Heart left ventricle (tissue), 16 donors: ENCODE data around the gene TRPV3. TPM values are rescaled to one million over a fixed set of nuclear protein-coding genes. Genes with fewer than 3 reads are reported as not detected.

Source experiments
- ATAC-seq, 4 donors: fragments of 200-7000 bp; cut with Tn5 transposase; one replicate each; pipeline ENCODE4 v1.9.1; 2020 to 2022; ENCODE audit warnings: moderate library complexity in 4 of 4, mild to moderate bottlenecking in 3 of 4, moderate number of reproducible peaks in 1 of 4
- DNase-seq, 5 donors: peaks; one replicate each; pipeline ENCODE4 v3.0.0-alpha.2; 2020
- H3K27ac ChIP-seq, 12 donors: fragments of 200-600 bp; sonication (generic) in 4 of 12; one replicate each; pipeline versions ENCODE4 v1.5.0 to v1.8.0; 2016 to 2022; ENCODE audit warnings: mild to moderate bottlenecking in 2 of 12
- H3K27me3 ChIP-seq, 9 donors: fragments of 200-600 bp; sonication (generic) in 2 of 9; one replicate each; pipeline versions ENCODE4 v1.5.1 to v1.8.0; 2016 to 2022; ENCODE audit warnings: mild to moderate bottlenecking in 3 of 9
- H3K36me3 ChIP-seq, 9 donors: fragments of 200-600 bp; sonication (generic) in 2 of 9; one replicate each; pipeline versions ENCODE4 v1.5.0 to v1.8.0; 2018 to 2022; ENCODE audit warnings: mild to moderate bottlenecking in 2 of 9
- H3K4me1 ChIP-seq, 12 donors: fragments of 200-600 bp; sonication (generic) in 4 of 12; one replicate each; pipeline versions ENCODE4 v1.5.0 to v1.8.0; 2016 to 2022; ENCODE audit warnings: mild to moderate bottlenecking in 3 of 12
- H3K4me3 ChIP-seq, 12 donors: fragments of 200-600 bp; sonication (generic) in 4 of 12; one replicate each; pipeline versions ENCODE4 v1.5.0 to v1.8.0; 2017 to 2022; ENCODE audit warnings: mild to moderate bottlenecking in 9 of 12, moderate library complexity in 4 of 12
- H3K9me3 ChIP-seq, 12 donors: fragments of 200-600 bp; sonication (generic) in 4 of 12; one replicate each; pipeline versions ENCODE4 v1.5.0 to v1.8.0; 2016 to 2022; ENCODE audit warnings: mild to moderate bottlenecking in 1 of 12
- CTCF ChIP-seq, 12 donors: fragments of 200-600 bp; sonication (generic) in 4 of 12; IDR thresholded peaks; one replicate each; pipeline versions ENCODE4 v1.5.0 to v1.8.0; 2018 to 2022; ENCODE audit warnings: antibody characterized with exemption in 12 of 12, mild to moderate bottlenecking in 5 of 12
- POLR2A ChIP-seq, 2 donors: fragments of 450-650 bp; IDR thresholded peaks; one replicate each; pipeline ENCODE4 v1.6.1; 2017; ENCODE audit warnings: antibody characterized with exemption in 2 of 2, mild to moderate bottlenecking in 2 of 2, moderate library complexity in 2 of 2
- WGBS, 4 donors: extraction: QIAGEN DNeasy Blood & Tissue Kit in 2 of 4; methylation state at CpG; one replicate each; pipeline versions ENCODE4 v1.1.5 to v1.1.7; 2013 to 2018; 5-methylcytosine and 5-hydroxymethylcytosine counted together
- intact Hi-C, 10 donors: fragments of 100-400 bp; cut with DNase I; formaldehyde crosslinking; loops; one replicate each; pipeline versions ENCODE4 v1.11.1 to v1.14.2; 2022
- polyA plus RNA-seq, 2 donors: library from polyadenylated mRNA; stranded (reverse); fragments of 200-250 nt; gene quantifications; one replicate each; pipeline ENCODE4 v1.2.3, GENCODE V29; 2013
- total RNA-seq, 9 donors: library from RNA; depleted of rRNA in 2 of 9; stranded (reverse); fragments of >200 nt in 2 of 9; fragmentation: NEBNext Ultra II Directional in 3 of 9; extraction: Animal tissue kit (Norgen Biotek cat#: 25700) in 3 of 9; gene quantifications; one replicate each; pipeline versions ENCODE4 v1.1.0 to v1.2.4, GENCODE V29; 2016 to 2023
- donor health status: ischemic (EF 13 %, LVEDD 7.1; RV severe dilation, severe dysfunction).
- donor health status: healthy with polysubstance abuse.
- donor health status: DM: no; HTN: yes; CAD: no.
- donor health status: DM: no; HTN: no; CAD: no.
- donor health status: ischemic (EF 25% LVEDD 6.9; RV normal size, moderate dysfunction).
- donor health status: ischemic (EF 25% LVEDD 5.7; RV mildly dilated, moderate dysfunction).
- donor health status: healthy.
- donor health status: DM: yes; HTN: yes; CAD: no.
- donor health status: ischemic (EF 35%, LVEDD 5.7; RV mildly dilated, moderate dysfunction).
- donor health status: nonischemic (EF 11% LVEDD 7.7; RV severe dilation, severe dysfunction).
- donor health status: DM: yes; HTN: yes; CAD: no.
- donor health status: PGD.
- donor health status: ischemic (EF 29% LVEDD 5.4; RV normal size, mild dysfunction).
- donor health status: nonischemic (EF 23%, LVEDD 6.1; RV moderate dilation, normal function).

Gene TRPV3
- total and polyA plus RNA-seq, 11 donors = 0.25 to 1.7 (median 0.77) TPM; not detected in 1

- peak overlapping the region in 1 of 12 donors; percentile 28 for H3K4me3 ChIP-seq
- peak in 3 of 4 donors; percentile 10 to 14 (median 13) for ATAC-seq
- 72 to 80% (median 75%) methylated on average over 22 to 23 of the region's 23 CpGs for WGBS, 4 donors
Observed at GRCh38 chr17:3513305-3514035, 44.1 kb downstream of the TRPV3 start.

GRCh38 chr17:3512505-3513171 lies 45.0 kb downstream of the TRPV3 start:
- Histone ChIP-seq H3K27ac (peak overlapping the region; percentile 84 to 97 (median 91)), H3K27me3 (no peaks in the 10 kb centered on the region), H3K36me3 (no peaks in the 10 kb centered on the region), H3K4me1 (peaks cover 0 to 31% (median 22%) of the 10 kb centered on the region in 12 donors), H3K9me3 (no peaks in the 10 kb centered on the region), H3K4me3 (peak overlapping the region in 9 of 12 donors; percentile 5 to 31 (median 17))
- intact Hi-C loops = loop anchor here in 1 of 10 donors (2.0 kb wide), 1 partner anchor 18 kb away; no protein-coding TSS in a partner anchor
- DNase-seq = peak; percentile 77 to 93 (median 87)
- 21 to 28% (median 27%) methylated on average over 20 of the region's 20 CpGs for WGBS, 4 donors
- ATAC-seq = peak; percentile 93 to 98 (median 96)
- no peak for TF ChIP-seq CTCF (IDR thresholded peaks at IDR 0.05)
- TF ChIP-seq POLR2A (IDR thresholded peaks at IDR 0.05) = no peak

More at GRCh38 chr17:3513305-3514035, 44.1 kb downstream of the TRPV3 start:
- intact Hi-C loops = loop anchor here in 1 of 10 donors (2.0 kb wide), 1 partner anchor 17 kb away; no protein-coding TSS in a partner anchor
- Histone ChIP-seq H3K9me3 (no peaks in the 10 kb centered on the region), H3K27ac (peak overlapping the region; percentile 84 to 97 (median 91)), H3K36me3 (no peaks in the 10 kb centered on the region), H3K4me1 (peaks cover 0 to 31% (median 22%) of the 10 kb centered on the region in 12 donors), H3K27me3 (no peaks in the 10 kb centered on the region)
- DNase-seq = no peak
- TF ChIP-seq POLR2A (IDR thresholded peaks at IDR 0.05) (no peak), CTCF (IDR thresholded peaks at IDR 0.05) (no peak)

GRCh38 chr17:3511852-3512504 lies 45.6 kb downstream of the TRPV3 start:
- no peak for DNase-seq
- Histone ChIP-seq H3K27me3 (no peaks in the 10 kb centered on the region), H3K4me3 (peak overlapping the region in 8 of 12 donors; percentile 5 to 31 (median 18)), H3K36me3 (no peaks in the 10 kb centered on the region), H3K27ac (peak overlapping the region; percentile 84 to 97 (median 91)), H3K4me1 (peaks cover 0 to 31% (median 22%) of the 10 kb centered on the region in 12 donors), H3K9me3 (no peaks in the 10 kb centered on the region)
- 42 to 48% (median 46%) methylated on average over 8 of the region's 8 CpGs for WGBS, 4 donors
- intact Hi-C loops = loop anchor here in 2 of 10 donors (2.0 kb wide), 2 partner anchors 19 to 23 kb away; no protein-coding TSS in a partner anchor
- peak in 3 of 4 donors; percentile 21 to 59 (median 50) for ATAC-seq
- TF ChIP-seq CTCF (IDR thresholded peaks at IDR 0.05) (no peak), POLR2A (IDR thresholded peaks at IDR 0.05) (no peak)
